Renal cortical epithelial cell (primary cell): ENCODE data around the gene CASS4. TPM values are rescaled to one million over a fixed set of nuclear protein-coding genes. Genes with fewer than 3 reads are reported as not detected.
"Not testable (repeated sequence)": the region's sequence is repeated elsewhere in the genome, so short reads cannot be mapped to it uniquely, and the experiment has no call there.

Experiments used
- DNase-seq: peaks from one replicate; pipeline ENCODE4 v3.0.0-alpha.2; 2011; ENCODE audit warnings: low read depth
- total RNA-seq: library from RNA; depleted of rRNA; stranded (reverse); fragments of >200 nt; gene quantifications from 2 replicates; pipeline ENCODE4 v1.2.3, GENCODE V29; 2014

Gene CASS4
- total RNA-seq, result 0.20 TPM in 1 of 2 replicates, not detected in the other

DNA sequence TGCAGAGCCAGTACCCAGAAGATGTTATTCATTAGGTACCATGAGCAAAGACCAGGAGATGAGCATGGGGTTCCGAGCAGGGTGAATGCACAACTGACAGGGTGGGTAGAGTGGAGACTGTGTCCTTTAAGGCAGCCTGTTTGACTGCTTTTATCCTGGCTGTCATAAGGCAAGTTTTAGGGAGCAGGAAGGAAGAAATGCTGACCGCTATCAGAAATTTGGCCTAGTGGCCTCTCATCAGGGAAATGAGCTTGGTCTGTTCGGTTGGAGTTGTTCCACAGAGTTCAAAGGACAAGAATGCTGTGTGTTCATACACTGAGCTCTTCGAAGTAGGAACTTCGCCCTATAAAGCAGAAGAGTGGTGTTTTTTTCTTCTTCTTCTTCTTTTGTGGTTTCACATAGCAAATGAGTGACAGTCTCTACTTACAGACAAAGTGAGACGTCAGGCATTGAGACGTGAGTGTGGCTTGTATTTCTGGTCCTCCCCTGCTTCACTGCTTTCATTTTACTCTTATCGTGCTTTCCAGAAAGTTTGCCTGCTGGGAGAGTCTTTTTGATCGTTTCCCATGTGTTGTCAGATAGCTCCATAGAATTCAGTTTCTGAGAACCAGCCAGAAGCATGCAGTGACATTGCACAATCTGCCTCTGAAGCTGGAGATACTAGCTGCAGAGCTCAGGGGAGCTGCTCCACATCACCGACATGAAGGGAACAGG, at the start of gene CASS4:
Gene CASS4 (plus strand): TSS at position 502 of the 714 bp plus-strand sequence. CDS start 199 bp downstream, at position 701.
- DNase-seq, result peak; percentile 77

DNA sequence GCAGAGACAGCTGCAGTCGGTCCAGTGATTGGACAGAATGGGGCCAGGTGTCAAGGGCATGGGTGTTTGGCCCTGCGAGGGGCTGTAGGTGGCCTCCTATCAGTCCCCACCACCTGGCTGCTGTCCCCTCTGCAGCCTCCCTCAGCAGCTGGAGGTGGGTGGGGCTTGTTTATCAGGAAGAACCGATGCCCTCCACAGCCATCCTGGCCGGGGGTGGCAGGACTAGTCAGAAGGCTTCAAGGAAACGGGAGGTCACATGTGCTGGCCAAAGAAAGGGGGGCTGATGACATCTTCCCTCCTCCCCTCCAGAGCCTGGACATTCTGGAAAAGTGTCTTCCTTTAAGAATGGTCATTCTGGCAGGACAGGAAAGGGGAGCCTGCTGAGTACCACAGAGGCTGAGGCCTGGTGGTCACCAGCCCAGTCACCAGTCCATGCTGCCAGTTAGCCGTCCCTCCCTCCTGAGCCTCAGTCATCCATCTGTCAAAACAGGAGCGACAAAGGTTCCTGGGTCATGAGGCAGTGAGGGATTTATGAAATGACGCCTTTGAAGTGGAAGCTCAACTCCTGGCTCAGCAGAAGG, 49.1 kb upstream of the CASS4 start:
- no peak for DNase-seq

- DNase-seq, result no peak
Observed at GRCh38 chr20:56363491-56363890, 48.6 kb upstream of the CASS4 start.

DNA sequence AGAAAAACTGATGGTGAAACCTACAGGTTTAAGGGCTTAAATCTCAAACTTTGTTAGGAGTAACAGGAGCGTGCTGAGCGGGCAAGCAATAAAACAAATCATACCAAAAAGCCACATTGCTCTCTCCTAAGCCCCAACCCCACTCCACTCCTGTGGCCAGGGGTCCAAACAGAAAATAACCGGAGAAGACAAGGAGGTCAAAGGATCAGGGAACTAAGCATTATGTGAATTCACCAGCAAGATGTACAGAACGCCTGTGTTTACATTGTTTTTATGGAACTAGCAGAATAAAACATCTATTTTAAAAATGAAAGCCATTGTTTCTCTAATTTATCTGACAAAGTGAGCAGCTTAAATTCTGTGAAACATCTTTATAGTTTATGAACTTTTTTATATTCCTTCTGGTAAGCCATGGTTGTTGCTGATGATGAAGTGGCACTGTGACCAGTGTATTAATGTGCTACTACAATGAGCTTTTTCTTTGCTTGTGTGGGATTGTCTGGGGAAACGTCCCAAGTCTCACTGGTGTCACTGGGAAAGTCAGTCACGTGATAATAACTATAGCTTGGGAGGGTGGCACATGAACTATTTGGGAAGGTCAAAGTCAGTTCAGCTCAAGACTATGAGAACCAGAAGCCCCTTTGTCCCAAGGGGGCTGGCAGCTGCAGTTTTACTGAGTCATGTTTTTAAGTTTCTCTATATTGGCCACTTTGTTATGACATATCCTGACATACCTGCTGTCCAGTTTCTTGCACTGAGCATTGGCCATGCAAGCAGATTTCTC, 43.5 kb upstream of the CASS4 start:
- no peak for DNase-seq

- no peak for DNase-seq
Observed at GRCh38 chr20:56369179-56369578, 42.9 kb upstream of the CASS4 start.

DNA sequence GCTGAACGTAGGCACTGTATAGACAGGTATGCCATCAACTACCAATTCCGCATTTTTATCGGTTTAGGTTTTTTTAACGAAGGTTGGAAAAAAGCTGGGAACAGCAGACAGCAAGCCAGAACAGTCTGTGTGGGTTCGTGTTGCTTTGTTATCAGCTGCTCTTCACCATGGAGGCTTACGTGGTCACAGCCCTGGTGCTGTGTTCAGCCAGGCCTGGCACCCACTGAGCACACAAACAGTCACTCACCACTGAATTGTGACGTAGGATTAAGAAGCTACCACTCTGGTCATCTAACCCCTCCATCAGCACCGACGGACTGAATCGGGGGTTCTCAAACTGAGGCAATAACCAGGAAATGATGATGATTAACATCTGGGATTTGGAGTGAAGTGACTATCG, 40.1 kb upstream of the CASS4 start:
- no peak for DNase-seq

GRCh38 chr20:56372850-56373249, 39.2 kb upstream of the CASS4 start:
- no peak for DNase-seq

GRCh38 chr20:56373942-56374341, 38.1 kb upstream of the CASS4 start:
- peak; percentile 98 for DNase-seq

GRCh38 chr20:56376331-56376730, 35.7 kb upstream of the CASS4 start:
- no peak for DNase-seq

- DNase-seq, result no peak
Observed at GRCh38 chr20:56378386-56378785, 33.7 kb upstream of the CASS4 start.

DNA sequence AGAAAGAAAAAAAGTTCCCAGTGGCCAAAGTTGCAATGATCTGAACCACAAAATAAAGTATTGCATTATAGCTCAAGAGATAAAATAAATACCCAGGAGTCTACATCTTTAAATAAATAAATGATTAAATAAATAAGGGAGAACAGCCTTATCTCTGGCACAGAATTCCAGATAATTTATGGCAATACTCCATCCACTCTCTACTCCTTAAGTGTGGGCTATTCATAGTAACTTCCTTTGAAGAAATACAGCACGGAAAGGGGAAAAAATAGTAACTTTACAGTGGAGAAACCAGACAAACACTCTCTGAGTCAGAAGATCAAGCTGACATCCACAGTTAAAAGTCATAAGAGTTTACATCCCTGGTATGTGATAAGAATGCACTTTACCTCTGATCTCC, 31.7 kb upstream of the CASS4 start:
- no peak for DNase-seq

DNA sequence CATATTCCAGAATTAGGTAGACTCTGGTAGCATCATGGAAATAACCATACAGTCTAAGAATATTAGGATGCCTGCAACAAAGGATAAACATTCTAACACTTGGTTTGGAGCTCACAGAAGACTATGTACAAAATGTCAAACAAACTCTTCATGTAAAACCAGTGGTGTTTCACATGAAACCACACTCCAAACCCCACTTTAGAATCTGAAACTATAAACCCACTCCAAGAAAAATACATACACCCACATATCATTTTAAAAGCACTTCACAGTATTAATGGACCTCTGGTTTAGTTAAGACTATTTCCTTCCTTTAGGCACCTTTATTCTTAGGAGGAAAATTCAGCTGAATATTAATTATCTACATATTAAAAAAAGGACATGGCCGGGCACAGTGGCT, 30.6 kb upstream of the CASS4 start:
- no peak for DNase-seq

DNA sequence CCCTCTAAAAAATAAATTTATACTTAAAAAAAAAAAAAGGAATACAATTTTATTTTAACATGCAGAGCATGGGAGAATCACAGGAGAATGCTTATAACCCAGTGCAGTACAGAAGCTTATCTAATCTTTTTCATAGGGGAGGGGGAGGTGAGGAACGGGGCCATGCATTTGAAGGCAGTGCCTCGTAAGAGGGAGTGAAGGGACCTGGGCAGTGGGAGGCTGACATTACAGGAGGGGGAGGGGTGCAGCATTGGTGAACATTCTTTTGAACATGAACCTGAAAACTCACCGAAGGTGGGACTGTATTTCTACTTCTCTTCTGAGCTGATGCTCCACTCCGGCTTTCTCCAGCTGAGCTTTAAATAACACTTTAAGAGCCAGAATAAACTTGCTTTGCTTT, 29.4 kb upstream of the CASS4 start:
- DNase-seq, result no peak

DNA sequence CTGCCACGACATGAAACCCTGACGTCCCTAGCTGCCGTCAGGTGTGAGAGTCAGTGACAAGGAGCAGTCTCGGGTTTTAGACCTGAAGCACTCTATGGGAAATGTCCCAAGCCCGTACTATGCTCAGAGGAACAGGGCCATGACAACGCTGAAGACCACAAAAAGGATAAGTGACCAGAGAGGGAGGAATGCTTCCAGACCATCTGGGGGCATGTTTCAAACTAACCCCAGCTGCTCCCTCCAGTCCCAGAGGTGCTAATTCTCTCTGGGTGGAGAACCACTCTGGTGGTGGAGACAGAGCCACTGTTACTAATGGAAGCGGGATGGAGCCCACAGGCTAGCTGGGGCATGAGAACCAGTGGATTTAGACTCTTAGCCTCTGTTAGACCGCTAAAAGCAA, 28.7 kb upstream of the CASS4 start:
- no peak for DNase-seq

DNA sequence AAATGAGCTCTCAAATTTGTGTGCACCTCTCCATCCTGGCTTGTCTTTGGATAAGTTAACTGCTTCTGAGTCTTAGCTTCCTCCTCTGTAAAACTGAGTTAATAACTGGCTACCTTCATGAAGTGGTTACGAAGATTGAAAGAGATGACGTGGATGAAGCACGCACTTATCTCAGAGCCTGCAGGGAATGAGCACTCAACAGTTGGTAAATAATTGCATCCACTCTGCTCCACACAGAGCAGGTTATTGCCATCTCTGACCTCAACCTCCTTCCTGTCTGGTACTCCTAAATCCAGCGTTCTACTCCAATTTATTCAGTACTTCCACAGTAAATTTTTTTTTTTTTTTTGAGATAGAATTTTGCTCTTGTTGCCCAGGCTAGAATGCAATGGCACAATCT, 26.9 kb upstream of the CASS4 start:
- DNase-seq, result no peak

DNA sequence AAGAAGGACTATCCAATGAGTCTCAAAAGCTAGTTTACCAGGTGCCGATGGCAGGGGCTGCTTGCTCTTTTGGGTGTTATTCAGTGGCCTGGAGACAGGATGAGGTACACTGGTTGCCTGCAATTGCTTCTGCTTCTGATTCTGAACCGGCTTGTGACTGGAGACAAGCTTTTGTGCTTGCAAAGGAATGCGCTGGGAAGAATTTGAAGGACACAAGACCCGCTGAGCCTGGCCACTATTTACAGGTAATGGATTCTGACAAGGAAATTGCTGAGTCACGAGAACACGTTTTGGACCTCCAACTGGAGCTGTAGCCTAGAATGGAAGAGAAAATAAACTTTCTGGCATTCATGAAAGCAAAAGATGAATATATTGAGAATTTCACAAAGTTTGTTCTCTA, 25.8 kb upstream of the CASS4 start:
- no peak for DNase-seq

DNA sequence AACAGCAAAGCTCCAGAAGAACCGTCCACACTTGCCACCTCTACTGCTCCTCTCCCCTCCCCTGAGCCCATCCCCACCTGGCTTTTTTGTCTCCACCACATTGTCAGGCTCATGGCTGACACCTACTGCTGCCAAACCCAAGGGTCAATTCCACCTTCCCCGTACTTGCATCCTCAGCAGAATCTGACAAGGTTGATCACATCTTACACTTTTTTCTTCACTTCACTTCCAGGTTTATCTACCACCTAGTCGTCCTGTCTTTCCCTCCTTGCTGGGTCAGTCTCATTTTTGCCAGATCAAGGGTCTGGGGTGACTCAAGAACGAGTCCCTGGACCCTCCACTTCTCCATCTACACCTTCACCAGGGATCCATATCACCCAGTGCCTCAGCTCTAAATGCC, 23.2 kb upstream of the CASS4 start:
- DNase-seq, result no peak

GRCh38 chr20:56389807-56390206, 22.3 kb upstream of the CASS4 start:
- DNase-seq, result no peak

DNA sequence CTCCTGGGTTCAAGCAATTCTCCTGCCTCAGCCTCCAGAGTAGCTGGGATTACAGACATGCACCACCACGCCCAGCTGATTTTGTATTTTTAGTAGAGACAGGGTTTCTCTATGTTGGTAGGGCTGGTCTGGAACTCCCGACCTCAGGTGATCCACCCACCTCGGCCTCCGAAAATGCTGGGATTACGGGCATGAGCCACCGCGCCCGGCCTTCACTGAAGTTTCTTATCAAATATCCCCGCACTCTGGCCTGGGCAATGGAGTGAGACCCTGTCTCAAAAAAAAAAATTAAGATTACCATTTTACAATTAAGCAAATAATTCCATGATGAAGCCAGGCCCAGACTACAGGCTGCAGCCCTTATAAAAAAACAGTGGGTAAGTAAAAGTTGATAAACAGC, 21.7 kb upstream of the CASS4 start:
- DNase-seq, result not testable (repeated sequence)

DNA sequence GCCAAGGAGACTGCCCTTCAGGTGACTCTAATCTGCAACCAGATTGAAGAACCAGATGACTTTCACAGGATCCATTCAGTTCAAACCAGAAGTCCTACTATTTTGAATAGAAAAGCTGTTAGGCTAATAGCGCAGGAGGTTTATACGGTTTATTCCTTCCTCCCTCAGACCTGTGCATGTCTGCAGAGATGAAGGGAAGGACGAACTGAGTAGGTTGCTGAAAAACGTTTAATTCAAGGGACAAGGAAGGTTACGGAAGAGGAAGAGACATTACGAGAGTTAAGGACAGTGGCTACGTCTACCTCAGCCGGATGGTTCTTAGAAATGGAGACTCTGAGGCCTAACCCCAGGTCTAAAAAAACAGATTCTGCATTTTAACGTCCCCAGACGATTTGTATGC, 21.0 kb upstream of the CASS4 start:
- no peak for DNase-seq

DNA sequence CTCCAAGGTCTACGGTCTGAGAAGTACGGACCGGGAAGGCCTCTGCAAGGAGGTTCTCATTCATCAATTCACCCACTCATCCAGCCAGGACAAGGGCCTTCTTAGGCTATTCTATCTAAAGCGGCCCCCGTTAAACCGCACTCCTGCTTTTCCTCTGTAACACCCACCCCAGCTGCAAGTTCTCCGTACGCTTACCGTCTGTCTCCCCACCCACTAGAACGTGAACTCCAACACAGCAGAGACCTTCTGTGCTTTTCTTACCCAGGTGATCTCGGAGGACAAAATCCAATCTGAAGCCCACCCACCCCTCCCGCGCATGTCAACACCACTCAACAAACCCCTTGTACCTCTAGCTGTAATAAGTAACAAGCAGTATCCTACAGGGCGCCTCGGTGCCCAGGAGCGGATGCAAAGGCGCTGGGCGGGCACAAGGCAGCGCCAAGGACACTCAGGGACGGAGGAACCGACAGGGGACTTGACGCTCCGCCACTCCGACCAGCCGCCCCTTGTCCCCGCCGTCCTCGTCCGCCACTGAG, 20.4 kb upstream of the CASS4 start:
- no peak for DNase-seq

- DNase-seq, result peak; percentile 99
Observed at GRCh38 chr20:56392132-56392880, 19.8 kb upstream of the CASS4 start, which contains the start of the genes AURKA and CSTF1. TSS of gene AURKA (minus strand) at chr20:56392215. CDS start at chr20:56388197, 4,018 bp downstream. TSS of gene CSTF1 (plus strand) at chr20:56392645. CDS start at chr20:56395553, 2,908 bp downstream.
